Endothelial cell of umbilical vein (primary cell): Measurements from ENCODE around the gene PLA2G6. TPM values are rescaled to one million over a fixed set of nuclear protein-coding genes. Genes with fewer than 3 reads are reported as not detected.

ENCODE experiments used
- BruUV-seq: library from RNA; stranded (reverse); fragments of 400-500 nt; replicated peaks from 2 replicates; lab custom pipeline; 2021; lab: Mats Ljungman, UMichigan
- CTCF ChIA-PET: fragments of 300-600, 350-600 bp; sonication (Branson Sonifier 250); formaldehyde crosslinking; loops from one replicate; lab custom pipeline; 2021; ENCODE audit warnings: antibody characterized with exemption, inconsistent platforms; lab: Charles Lee
- POLR2A ChIA-PET: fragments of 300-600, 350-600 bp; sonication (Branson Sonifier 250); formaldehyde crosslinking; loops from one replicate; lab custom pipeline; 2021; ENCODE audit warnings: antibody characterized with exemption, inconsistent platforms; lab: Charles Lee
- DNase-seq: peaks from one replicate; pipeline ENCODE4 v3.0.0-alpha.2; 2011; ENCODE audit warnings: low read depth, low spot score
- FAIRE-seq: peaks from 2 replicates; lab custom pipeline; 2011; peaks lifted over from hg19 to GRCh38; lab: Jason Lieb, UNC
- H2AFZ ChIP-seq: 2 replicates; pipeline ENCODE4 v1.6.0; 2012; ENCODE audit warnings: low read depth, low read length, control low read depth, inconsistent platforms
- H3K27ac ChIP-seq: 2 replicates; pipeline ENCODE4 v1.5.1; 2011; ENCODE audit warnings: low read depth, mild to moderate bottlenecking, control low read depth, low read length, moderate library complexity; ENCODE audit not compliant: insufficient read depth
- H3K27me3 ChIP-seq, 2 experiments: 2 replicates each; pipeline versions ENCODE4 v1.6.0 to v1.6.1; 2011; ENCODE audit warnings: low read length in 2 of 2, mixed read lengths in 1 of 2; ENCODE audit not compliant: control insufficient read depth in 2 of 2, insufficient read depth in 2 of 2
- H3K36me3 ChIP-seq, 2 experiments: 2 replicates in 1 of 2; 3 replicates in 1 of 2; pipeline ENCODE4 v1.5.1; 2011; ENCODE audit warnings: low read length in 2 of 2, mild to moderate bottlenecking in 1 of 2, moderate library complexity in 1 of 2; ENCODE audit not compliant: control insufficient read depth in 2 of 2, insufficient read depth in 2 of 2; ENCODE audit errors: extremely low read depth in 1 of 2
- H3K4me1 ChIP-seq: 3 replicates; pipeline ENCODE4 v1.5.1; 2011; ENCODE audit warnings: mild to moderate bottlenecking, low read length; ENCODE audit not compliant: control insufficient read depth, insufficient read depth; ENCODE audit errors: extremely low read depth
- H3K4me2 ChIP-seq: 2 replicates; pipeline ENCODE4 v1.6.1; 2011; ENCODE audit warnings: low read length, control low read depth, mixed read lengths; ENCODE audit not compliant: insufficient read depth
- H3K4me3 ChIP-seq, 3 experiments: fragments of 200-600 bp in 1 of 3; sonication (generic), shearing (Covaris generic) in 1 of 3; replicated peaks in 1 of 3; 2 replicates each; pipeline ENCODE4 v1.5.1; 2011 to 2016; ENCODE audit warnings: control low read depth in 3 of 3, low read length in 3 of 3, mild to moderate bottlenecking in 2 of 3, inconsistent platforms in 1 of 3, low read depth in 1 of 3, moderate library complexity in 1 of 3; ENCODE audit not compliant: insufficient read depth in 1 of 3
- H3K79me2 ChIP-seq: 2 replicates; pipeline ENCODE4 v1.6.0; 2012; ENCODE audit warnings: low read length, inconsistent platforms; ENCODE audit not compliant: control insufficient read depth, insufficient read depth
- H3K9ac ChIP-seq: replicated peaks from 2 replicates; pipeline ENCODE3; 2011; ENCODE audit warnings: low read length, control low read depth; ENCODE audit not compliant: insufficient read depth; ENCODE audit errors: extremely low read depth
- H3K9me1 ChIP-seq: replicated peaks from 3 replicates; pipeline ENCODE4 v1.6.0; 2011; ENCODE audit warnings: mild to moderate bottlenecking, low read length; ENCODE audit not compliant: control insufficient read depth, insufficient read depth; ENCODE audit errors: extremely low read depth
- H3K9me3 ChIP-seq: replicated peaks from 2 replicates; pipeline ENCODE4 v1.5.1; 2012; ENCODE audit warnings: low read length, inconsistent platforms; ENCODE audit not compliant: control insufficient read depth, insufficient read depth
- H4K20me1 ChIP-seq: replicated peaks from 2 replicates; pipeline ENCODE3; 2011; ENCODE audit warnings: mild to moderate bottlenecking, low read length; ENCODE audit not compliant: control insufficient read depth, insufficient read depth; ENCODE audit errors: extremely low read depth
- CTCF ChIP-seq, 2 donors: IDR thresholded peaks; 1 replicate in 1 of 2; 2 replicates in 1 of 2; pipeline ENCODE4 v1.5.1; 2011; ENCODE audit warnings: low read length in 2 of 2, mild to moderate bottlenecking in 2 of 2, moderate library complexity in 2 of 2, control low read depth in 1 of 2, inconsistent platforms in 1 of 2, low read depth in 1 of 2; ENCODE audit not compliant: insufficient read depth in 1 of 2; ENCODE audit errors: extremely low read depth in 1 of 2
- EZH2 ChIP-seq: IDR thresholded peaks from 2 replicates; pipeline ENCODE4 v1.6.1; 2012; ENCODE audit warnings: borderline replicate concordance, low read depth, mild to moderate bottlenecking, moderate library complexity, low read length, inconsistent platforms; ENCODE audit not compliant: severe bottlenecking
- FOS ChIP-seq: IDR thresholded peaks from 2 replicates; pipeline ENCODE4 v1.6.1; 2011; ENCODE audit warnings: mild to moderate bottlenecking, low read length, moderate library complexity, borderline replicate concordance; ENCODE audit not compliant: insufficient read depth
- GATA2 ChIP-seq: IDR thresholded peaks from 2 replicates; pipeline ENCODE4 v1.7.0; 2011; ENCODE audit warnings: low read depth, mild to moderate bottlenecking, moderate library complexity, mixed read lengths, low read length; ENCODE audit not compliant: insufficient read length, insufficient read depth
- JUN ChIP-seq: IDR thresholded peaks from 2 replicates; pipeline ENCODE4 v1.6.1; 2011; ENCODE audit warnings: borderline replicate concordance, low read depth; ENCODE audit not compliant: insufficient read length, insufficient read depth
- MAX ChIP-seq: IDR thresholded peaks from 2 replicates; pipeline ENCODE4 v1.6.1; 2011; ENCODE audit not compliant: insufficient read depth, insufficient read length
- MYC ChIP-seq: IDR thresholded peaks from one replicate; pipeline ENCODE4 v1.6.1; 2011; ENCODE audit warnings: mild to moderate bottlenecking, low read depth, low read length
- POLR2A ChIP-seq: IDR thresholded peaks from 2 replicates; pipeline ENCODE4 v1.6.1; 2012; ENCODE audit warnings: low read depth, mild to moderate bottlenecking, control low read depth, low read length
- POLR2AphosphoS5 ChIP-seq: IDR thresholded peaks from 2 replicates; pipeline ENCODE4 v1.6.1; 2012; ENCODE audit warnings: low read depth, mild to moderate bottlenecking, control low read depth, low read length, moderate library complexity; ENCODE audit not compliant: insufficient read depth
- dilution Hi-C: fragments of 300-500 bp; cut with MboI; formaldehyde crosslinking; loops from one replicate; pipeline ENCODE4 v1.15.0; 2019; ENCODE audit warnings: low sequenced_read_pairs; ENCODE audit not compliant: extremely low pct_ligation_motif_present
- intact Hi-C: fragments of 100-400 bp; cut with micrococcal nuclease; formaldehyde crosslinking; loops from one replicate; pipeline ENCODE4 v1.10.0; 2022
- polyA plus RNA-seq, 4 experiments: library from polyadenylated mRNA; depleted of rRNA in 3 of 4; stranded (reverse) in 3 of 4; unstranded in 1 of 4; fragments of >200 nt; gene quantifications; 2 replicates each; pipeline versions ENCODE4 v1.2.1 to v1.2.3, GENCODE V29; 2011 to 2012; ENCODE audit warnings: missing spikeins in 1 of 4
- total RNA-seq: library from RNA; stranded (reverse); gene quantifications from 2 replicates; pipeline ENCODE4 v1.2.3, GENCODE V29; 2021

The PLA2G6 gene
- total and polyA plus RNA-seq, 2 donors (not counting 3 experiments of a cell fraction or from before 2014, with no cell fraction given): 6.6 to 10.3 TPM

DNA sequence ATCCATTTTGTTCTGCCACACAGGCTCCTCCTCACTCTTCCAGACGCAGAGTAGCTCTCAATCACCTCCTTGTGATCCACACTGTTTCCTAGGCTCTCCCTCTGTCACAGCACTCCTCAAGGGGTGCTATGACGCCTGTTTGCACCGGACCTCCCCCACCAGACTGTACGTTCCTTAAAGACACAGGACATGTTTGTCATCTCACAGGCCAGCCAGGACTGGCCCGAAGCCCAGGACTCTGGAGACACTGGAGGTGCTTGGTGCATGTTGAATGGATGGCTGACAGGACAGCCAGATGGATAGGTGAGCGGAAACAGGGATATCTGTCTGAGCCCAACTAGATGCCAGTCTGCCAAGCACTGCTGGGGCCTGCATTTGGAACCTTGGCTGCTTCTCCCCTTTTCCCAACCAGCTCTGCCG, 13.6 kb downstream of the PLA2G6 start:
- dilution Hi-C loops (no loop called here), intact Hi-C loops (no loop called here)
- TF ChIP-seq POLR2AphosphoS5: no peak
- TF ChIP-seq POLR2A: no peak
- no peak for TF ChIP-seq MYC
- no peak for TF ChIP-seq CTCF (IDR thresholded peaks at IDR 0.05; ENCODE audit: extremely low read depth in 1 of 2, insufficient read depth in 1 of 2, low read depth in 1 of 2, low read length in 2 of 2)
- no peak for TF ChIP-seq JUN
- no peak for TF ChIP-seq GATA2
- no peak for TF ChIP-seq FOS
- TF ChIP-seq EZH2: no peak
- TF ChIP-seq MAX: no peak
- no TSS peak for BruUV-seq
- Histone ChIP-seq H3K27ac (no peak overlapping the region), H3K36me3 (no peaks in the 10 kb centered on the region), H4K20me1 (no peaks in the 10 kb centered on the region), H3K79me2 (no peaks in the 10 kb centered on the region), H3K4me3 (no peak overlapping the region), H3K9me3 (no peaks in the 10 kb centered on the region), H3K9me1 (no peaks in the 10 kb centered on the region), H3K4me1 (peaks cover 22% of the 10 kb centered on the region), H2AFZ (no peak overlapping the region), H3K27me3 (no peaks in the 10 kb centered on the region), H3K9ac (no peak overlapping the region), H3K4me2 (no peak overlapping the region)
- POLR2A ChIA-PET: no interaction called here
- CTCF ChIA-PET: no interaction called here
- FAIRE-seq: no peak
- no peak for DNase-seq
